GM19452 (cell line): ENCODE results near the gene SCN3A.

Experiments
- ATAC-seq: cut with Tn5 transposase; IDR thresholded peaks from one replicate; pipeline ENCODE4 v1.9.1; 2021; ENCODE audit not compliant: unreplicated experiment

Gene SCN3A

DNA sequence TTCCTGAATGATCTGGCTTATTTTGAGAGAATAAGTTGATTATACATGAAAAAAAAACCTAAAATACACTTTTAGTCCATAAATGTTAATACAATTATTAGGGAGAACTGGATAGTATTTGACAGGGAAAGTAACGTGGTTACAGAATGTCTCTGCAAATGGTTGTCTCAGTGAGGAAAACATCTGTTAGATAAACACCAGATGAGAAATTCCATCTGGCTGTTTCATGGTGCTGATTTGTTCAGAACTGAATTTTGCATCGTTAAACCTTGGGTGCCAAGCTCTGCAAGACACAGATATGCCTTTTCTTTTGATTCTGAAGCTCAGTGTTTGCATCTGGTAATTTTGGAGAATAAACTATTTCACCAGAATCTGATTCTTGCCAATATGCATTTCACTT is 90.4 kb downstream of the SCN3A start:
- no peak for ATAC-seq

- ATAC-seq: no peak
Measured at GRCh38 chr2:165112789-165113188, 91.1 kb downstream of the SCN3A start.

- ATAC-seq: no peak
Measured at GRCh38 chr2:165112133-165112573, 91.7 kb downstream of the SCN3A start.

DNA sequence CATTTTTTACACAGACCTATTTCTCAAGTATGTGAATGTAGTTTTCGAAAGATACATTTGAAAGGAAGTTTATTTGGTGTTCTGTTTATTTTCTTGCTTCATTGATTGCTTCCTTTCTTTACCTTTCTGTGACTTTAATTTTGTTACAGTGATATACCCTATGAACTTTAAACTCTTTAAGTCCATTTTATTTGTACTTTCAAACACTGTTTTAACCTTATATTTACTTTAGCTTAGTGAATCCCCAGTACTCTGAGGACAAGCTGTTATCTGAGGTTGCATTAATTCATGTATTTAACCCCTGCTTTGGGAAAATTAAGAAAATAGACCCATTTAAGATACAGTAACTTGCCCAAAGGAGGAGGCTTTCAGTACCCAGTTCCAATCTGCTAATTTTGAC is 93.5 kb downstream of the SCN3A start:
- no peak for ATAC-seq

GRCh38 chr2:165109915-165110314 is 93.9 kb downstream of the SCN3A start:
- ATAC-seq: no peak

GRCh38 chr2:165105926-165106325 is 97.9 kb downstream of the SCN3A start:
- no peak for ATAC-seq

DNA sequence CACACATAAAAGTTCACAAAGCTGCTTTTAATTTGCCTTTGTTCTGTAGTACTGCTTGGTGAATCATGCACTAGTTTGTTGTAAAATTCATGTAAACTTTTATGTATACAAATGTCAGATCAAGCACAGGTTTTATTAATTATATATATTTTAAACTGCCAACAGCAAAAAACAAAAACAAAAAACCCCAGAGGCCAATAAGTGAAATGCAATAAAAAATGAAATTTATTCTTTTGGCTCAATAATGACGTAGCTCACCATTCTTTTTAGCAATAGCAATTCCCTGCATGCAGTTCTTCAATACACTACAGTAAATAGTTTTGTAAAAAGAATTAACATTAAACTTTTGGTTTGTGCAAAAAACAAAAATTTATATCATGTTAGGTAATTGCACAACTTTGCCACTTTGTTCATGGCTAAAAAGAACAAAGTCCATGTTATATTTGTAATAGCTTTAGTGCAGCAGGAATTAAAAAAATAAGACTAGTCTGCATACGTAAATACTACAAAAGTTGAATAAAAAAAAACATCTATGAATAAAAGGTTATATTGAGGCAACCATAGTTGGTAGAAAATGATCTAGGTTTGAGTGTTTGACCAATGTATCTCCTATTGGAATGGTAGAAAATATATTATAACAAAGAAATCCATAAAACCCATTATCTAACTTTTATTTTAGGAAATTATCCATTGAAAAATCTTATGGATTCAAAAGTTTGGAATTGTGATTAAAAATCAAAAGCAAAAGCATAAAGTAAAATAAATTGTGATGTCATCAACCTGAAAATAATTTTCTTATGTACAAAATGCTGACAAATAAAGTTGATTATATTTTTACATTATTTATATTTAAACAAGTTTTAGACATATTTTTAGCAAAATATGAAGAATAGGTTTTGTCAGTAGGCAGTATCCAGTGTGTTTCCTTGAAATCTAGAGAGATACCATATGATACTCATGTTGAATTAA is 115.6 kb downstream of the SCN3A start:
- no peak for ATAC-seq

- ATAC-seq: no peak
Measured at GRCh38 chr2:165086337-165086736, 117.5 kb downstream of the SCN3A start.

DNA sequence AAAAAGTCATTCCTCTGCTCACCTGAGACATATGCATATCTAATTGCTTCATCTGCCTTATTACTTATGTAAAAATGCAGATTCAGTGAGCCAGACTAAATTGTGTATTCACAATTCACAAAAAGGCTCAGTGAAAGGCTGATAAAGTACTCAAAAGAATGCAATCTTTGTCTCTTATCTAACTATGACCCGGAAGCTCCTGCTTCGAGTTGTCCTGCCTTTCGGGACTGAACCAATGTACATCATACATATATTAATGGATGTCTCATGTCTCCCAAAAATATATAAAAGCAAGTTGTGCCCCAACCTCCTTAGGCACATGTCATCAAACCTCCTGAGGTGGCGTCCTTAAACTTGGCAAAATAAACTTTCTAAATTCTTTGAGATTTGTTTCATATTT is 120.5 kb downstream of the SCN3A start:
- no peak for ATAC-seq

GRCh38 chr2:165082479-165082878 is 121.4 kb downstream of the SCN3A start:
- ATAC-seq: no peak

- no peak for ATAC-seq
Measured at GRCh38 chr2:165081276-165081675, 122.6 kb downstream of the SCN3A start.

GRCh38 chr2:165079432-165079831 is 124.4 kb downstream of the SCN3A start:
- no peak for ATAC-seq

DNA sequence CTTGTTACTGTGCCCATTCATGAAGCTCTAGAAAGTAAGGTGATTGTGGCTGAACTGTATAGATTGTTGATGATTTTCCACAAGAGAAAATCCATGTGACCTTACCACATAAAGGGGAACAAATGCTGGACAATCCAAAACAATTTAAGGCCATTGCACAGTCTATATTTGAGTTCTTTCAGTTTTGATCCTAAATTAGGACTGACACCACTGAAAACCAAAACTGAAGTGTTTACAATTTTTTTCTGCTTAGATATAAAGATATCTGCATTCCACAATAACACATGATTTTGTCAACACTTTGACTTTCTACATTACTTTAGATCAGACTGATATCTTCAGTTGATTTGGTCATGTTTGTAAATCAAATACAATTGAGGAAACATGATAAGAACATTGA is 124.9 kb downstream of the SCN3A start:
- ATAC-seq: no peak

GRCh38 chr2:165074884-165075283 is 129.0 kb downstream of the SCN3A start:
- no peak for ATAC-seq

DNA sequence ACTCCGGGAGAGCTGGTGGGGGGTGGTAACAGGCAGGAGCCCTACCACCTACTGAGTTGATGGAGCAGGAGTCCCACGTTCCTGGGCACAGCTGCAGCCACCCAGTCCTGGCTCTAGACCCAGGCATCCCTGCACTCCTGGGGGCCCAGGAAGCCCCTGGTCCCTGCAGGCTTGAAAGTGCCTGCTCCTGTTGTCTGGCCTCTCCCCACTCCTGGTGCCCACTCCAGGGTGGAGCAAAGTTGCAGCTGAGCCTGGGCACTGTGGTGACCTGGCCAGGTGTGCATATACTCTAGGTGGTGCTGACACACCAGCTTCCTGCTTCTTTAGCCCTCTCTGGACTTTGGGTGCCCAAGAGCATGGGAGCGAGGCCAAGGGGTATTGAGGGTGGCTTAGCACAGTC is 129.5 kb downstream of the SCN3A start:
- ATAC-seq: no peak

GRCh38 chr2:165070076-165070475 is 133.8 kb downstream of the SCN3A start:
- ATAC-seq: no peak

- no peak for ATAC-seq
Measured at GRCh38 chr2:165069151-165069550, 134.7 kb downstream of the SCN3A start.

DNA sequence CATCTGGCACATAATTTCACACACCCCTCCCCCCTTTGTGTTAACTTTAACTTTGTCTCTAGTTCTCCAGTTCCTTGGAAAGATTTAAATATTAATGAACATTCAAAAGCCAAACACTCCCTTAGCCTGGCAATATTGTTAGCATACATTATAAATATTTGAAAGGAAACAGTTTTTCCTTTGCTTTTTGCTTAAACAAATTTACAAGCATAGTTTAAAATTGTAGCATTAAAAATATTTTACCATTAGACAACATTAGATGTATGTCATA is 135.4 kb downstream of the SCN3A start:
- ATAC-seq: no peak

- no peak for ATAC-seq
Measured at GRCh38 chr2:165067643-165068486, 136.0 kb downstream of the SCN3A start.

- no peak for ATAC-seq
Measured at GRCh38 chr2:165064743-165065142, 139.1 kb downstream of the SCN3A start.

DNA sequence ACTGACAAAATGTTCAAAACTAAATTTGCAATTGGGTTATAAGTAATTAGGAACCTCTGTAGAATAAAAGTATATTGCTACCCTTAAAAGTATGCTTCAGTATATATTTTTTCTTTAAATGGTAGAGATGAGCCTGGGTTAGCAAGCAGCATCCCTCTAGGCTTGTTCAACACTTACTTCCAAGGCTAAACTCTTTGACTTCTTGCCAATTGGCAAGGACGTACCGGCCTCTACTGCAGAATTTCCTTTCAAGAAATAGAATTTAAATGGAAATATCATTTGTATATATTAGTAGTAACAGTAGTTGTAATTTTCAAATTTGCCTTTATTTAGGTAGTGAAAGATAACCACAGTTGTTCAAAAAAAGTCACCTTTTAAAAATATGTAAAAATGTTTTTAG is 143.4 kb downstream of the SCN3A start:
- ATAC-seq: no peak
